B cell (primary cell): Measurements from ENCODE around the gene SRGAP2B.
"Not testable (repeated sequence)": the region's sequence is repeated elsewhere in the genome, so short reads cannot be mapped to it uniquely, and the experiment has no call there.

ENCODE experiments used
- CTCF ChIP-seq: fragments of 200-600 bp; IDR thresholded peaks from one replicate; pipeline ENCODE4 v1.8.0; 2022; ENCODE audit warnings: antibody characterized with exemption, mild to moderate bottlenecking
- EZH2 ChIP-seq: IDR thresholded peaks from 2 replicates; pipeline ENCODE4 v1.6.1; 2012; ENCODE audit warnings: borderline replicate concordance, low read depth, mild to moderate bottlenecking, moderate library complexity, low read length; ENCODE audit not compliant: insufficient read depth, poor library complexity, severe bottlenecking

DNA sequence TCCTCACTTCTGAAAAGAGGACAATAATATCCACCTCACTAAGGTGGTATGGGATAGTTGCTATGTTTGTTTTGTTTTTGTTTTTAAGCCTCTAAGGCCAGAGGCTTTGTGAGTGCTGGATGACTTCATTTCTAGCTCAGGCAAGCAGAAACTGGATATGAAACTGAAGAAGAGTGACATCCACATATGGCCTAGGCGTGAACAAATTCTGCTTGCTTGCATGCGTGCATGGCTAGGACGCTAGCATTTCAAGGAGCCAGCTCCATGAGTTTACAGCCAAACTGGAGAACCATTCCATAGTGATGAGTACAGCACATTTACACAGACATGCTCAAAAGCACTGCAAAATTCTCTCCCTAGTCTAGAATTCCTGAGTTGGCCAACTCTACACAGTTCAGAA lies 36.9 kb downstream of the SRGAP2B start:
- TF ChIP-seq CTCF, EZH2: not testable (repeated sequence)
